HepG2 (cell line): Measurements from ENCODE around the gene PLEKHG2. TPM values are rescaled to one million over a fixed set of nuclear protein-coding genes. Genes with fewer than 3 reads are reported as not detected.

Experiments used
- ATRX ChIP-seq: sonication (generic); formaldehyde crosslinking; IDR thresholded peaks from 2 replicates; pipeline ENCODE4 v1.4.0; 2020; ENCODE audit warnings: missing genetic modification reagents, borderline replicate concordance
- BORCS8-MEF2B ChIP-seq: sonication (generic); formaldehyde crosslinking; IDR thresholded peaks from 2 replicates; pipeline ENCODE4 v1.8.0; 2022; ENCODE audit warnings: mild to moderate bottlenecking, missing genetic modification reagents
- BRD4 ChIP-seq: sonication (generic); formaldehyde crosslinking; IDR thresholded peaks from 2 replicates; pipeline ENCODE4 v1.4.0; 2020; ENCODE audit warnings: missing genetic modification reagents
- DPF2 ChIP-seq: sonication (generic); formaldehyde crosslinking; IDR thresholded peaks from 2 replicates; pipeline ENCODE4 v1.4.0; 2020; ENCODE audit warnings: mild to moderate bottlenecking, low read depth, missing genetic modification reagents, borderline replicate concordance
- EP300 ChIP-seq, 3 experiments: sonication (generic) in 1 of 3; formaldehyde crosslinking in 1 of 3; IDR thresholded peaks; 2 replicates each; pipeline versions ENCODE4 v1.5.1 to v1.6.1; 2011 to 2020; ENCODE audit warnings: low read depth in 2 of 3, low read length in 2 of 3, borderline replicate concordance in 1 of 3, improper control_type of control experiment in 1 of 3, mild to moderate bottlenecking in 1 of 3, missing genetic modification reagents in 1 of 3, moderate library complexity in 1 of 3
- HNRNPH1 ChIP-seq: fragments of 200-400 bp; formaldehyde crosslinking; optimal IDR thresholded peaks from 2 replicates; pipeline ENCODE3; 2017; ENCODE audit warnings: mild to moderate bottlenecking, low read depth, low read length
- IRF1 ChIP-seq: sonication (generic); formaldehyde crosslinking; IDR thresholded peaks from 2 replicates; pipeline ENCODE4 v1.4.0; 2020; ENCODE audit warnings: low read depth, mild to moderate bottlenecking, missing genetic modification reagents
- MEF2D ChIP-seq: sonication (generic); formaldehyde crosslinking; IDR thresholded peaks from 2 replicates; pipeline ENCODE4 v1.5.1; 2020; ENCODE audit warnings: mild to moderate bottlenecking, missing genetic modification reagents
- PRDM10 ChIP-seq: sonication (generic); formaldehyde crosslinking; IDR thresholded peaks from 2 replicates; pipeline ENCODE4 v1.4.0; 2020; ENCODE audit warnings: low read depth, missing genetic modification reagents
- RBM22 ChIP-seq: fragments of 200-400 bp; formaldehyde crosslinking; optimal IDR thresholded peaks from 2 replicates; pipeline ENCODE3; 2017; ENCODE audit warnings: mild to moderate bottlenecking, low read length, moderate library complexity
- REPIN1 ChIP-seq: sonication (generic); formaldehyde crosslinking; IDR thresholded peaks from 2 replicates; pipeline ENCODE4 v1.8.0; 2022; ENCODE audit warnings: missing genetic modification reagents, low read depth, mild to moderate bottlenecking, borderline replicate concordance
- SRSF4 ChIP-seq: fragments of 200-400 bp; formaldehyde crosslinking; IDR thresholded peaks from one replicate; pipeline ENCODE4 v1.6.1; 2018; ENCODE audit warnings: mild to moderate bottlenecking, low read depth, low read length, moderate library complexity; ENCODE audit not compliant: poor library complexity, severe bottlenecking
- STAT5B ChIP-seq: sonication (generic); formaldehyde crosslinking; IDR thresholded peaks from 2 replicates; pipeline ENCODE4 v1.4.0; 2020; ENCODE audit warnings: missing genetic modification reagents
- ZBTB8A ChIP-seq: sonication (generic); formaldehyde crosslinking; IDR thresholded peaks from 2 replicates; pipeline ENCODE4 v1.4.0; 2020; ENCODE audit warnings: mild to moderate bottlenecking, low read depth, missing genetic modification reagents, borderline replicate concordance
- ZFP82 ChIP-seq: sonication (generic); formaldehyde crosslinking; IDR thresholded peaks from 2 replicates; pipeline ENCODE4 v1.5.1; 2020; ENCODE audit warnings: mild to moderate bottlenecking, missing genetic modification reagents, borderline replicate concordance
- ZFYVE20 ChIP-seq: sonication (generic); formaldehyde crosslinking; IDR thresholded peaks from 2 replicates; pipeline ENCODE4 v1.8.0; 2023; ENCODE audit warnings: low read depth, mild to moderate bottlenecking, moderate library complexity, missing genetic modification reagents, borderline replicate concordance
- ZNF589 ChIP-seq: sonication (generic); formaldehyde crosslinking; conservative IDR thresholded peaks from 2 replicates; pipeline ENCODE4 v1.8.0; 2022; ENCODE audit warnings: mild to moderate bottlenecking, moderate library complexity, missing genetic modification reagents
- ZNF615 ChIP-seq: sonication (generic); formaldehyde crosslinking; IDR thresholded peaks from 2 replicates; pipeline ENCODE4 v1.5.0; 2020; ENCODE audit warnings: mild to moderate bottlenecking, missing genetic modification reagents, borderline replicate concordance
- ZNF75D ChIP-seq: sonication (generic); formaldehyde crosslinking; IDR thresholded peaks from 2 replicates; pipeline ENCODE4 v1.8.1; 2023; ENCODE audit warnings: missing genetic modification reagents, mild to moderate bottlenecking, borderline replicate concordance
- polyA plus RNA-seq, 8 experiments: library from polyadenylated mRNA; depleted of rRNA in 3 of 8; stranded (reverse) in 7 of 8; unstranded in 1 of 8; fragments of >200 nt; fragmentation: Illumina TruSeq in 4 of 8; extraction: Trizol in 4 of 8; gene quantifications; 2 replicates each; pipeline versions ENCODE4 v1.2.1 to v1.2.3, GENCODE V29; 2011 to 2016; ENCODE audit warnings: low read depth in 4 of 8, missing spikeins in 1 of 8, mixed read lengths in 1 of 8; ENCODE audit not compliant: insufficient read depth in 1 of 8
- total RNA-seq, 5 experiments: library from RNA; depleted of rRNA; stranded (reverse); fragments of >200 nt; fragmentation: Illumina TruSeq; extraction: Trizol; gene quantifications; 2 replicates each; pipeline ENCODE4 v1.2.3, GENCODE V29; 2016; ENCODE audit warnings: low read depth in 1 of 5
- TF ChIP-seq, protein P1 (sequence below): sonication (generic); formaldehyde crosslinking; IDR thresholded peaks from 2 replicates; pipeline ENCODE4 v1.8.1; 2022; ENCODE audit warnings: low read depth, mild to moderate bottlenecking, missing genetic modification reagents

PLEKHG2 gene
- total and polyA plus RNA-seq, 2 of the 13 experiments (the other 11 are each of a cell fraction or from before 2014, with no cell fraction given) = 3.6 to 6.8 TPM

- TF ChIP-seq MEF2D (CRISPR knock-in tag) = peak; percentile 13; the same call in 1 of the 2 replicates
- no peak for TF ChIP-seq IRF1 (CRISPR knock-in tag)
- 0 out of 2 replicates have a peak, but pooled peaks have one; percentile 43 for TF ChIP-seq PRDM10 (CRISPR knock-in tag)
- TF ChIP-seq REPIN1 = peak; percentile 18; the same call in 1 of the 2 replicates
- TF ChIP-seq BORCS8-MEF2B (CRISPR knock-in tag) = peak; percentile 79; the same call in 1 of the 2 replicates
- TF ChIP-seq ZNF615 = no peak
- no peak for TF ChIP-seq STAT5B (CRISPR knock-in tag)
- TF ChIP-seq HNRNPH1 = no peak
- no peak for TF ChIP-seq RBM22
- no peak for TF ChIP-seq ZNF589
- TF ChIP-seq SRSF4 = no peak
- TF ChIP-seq, protein P1, sequence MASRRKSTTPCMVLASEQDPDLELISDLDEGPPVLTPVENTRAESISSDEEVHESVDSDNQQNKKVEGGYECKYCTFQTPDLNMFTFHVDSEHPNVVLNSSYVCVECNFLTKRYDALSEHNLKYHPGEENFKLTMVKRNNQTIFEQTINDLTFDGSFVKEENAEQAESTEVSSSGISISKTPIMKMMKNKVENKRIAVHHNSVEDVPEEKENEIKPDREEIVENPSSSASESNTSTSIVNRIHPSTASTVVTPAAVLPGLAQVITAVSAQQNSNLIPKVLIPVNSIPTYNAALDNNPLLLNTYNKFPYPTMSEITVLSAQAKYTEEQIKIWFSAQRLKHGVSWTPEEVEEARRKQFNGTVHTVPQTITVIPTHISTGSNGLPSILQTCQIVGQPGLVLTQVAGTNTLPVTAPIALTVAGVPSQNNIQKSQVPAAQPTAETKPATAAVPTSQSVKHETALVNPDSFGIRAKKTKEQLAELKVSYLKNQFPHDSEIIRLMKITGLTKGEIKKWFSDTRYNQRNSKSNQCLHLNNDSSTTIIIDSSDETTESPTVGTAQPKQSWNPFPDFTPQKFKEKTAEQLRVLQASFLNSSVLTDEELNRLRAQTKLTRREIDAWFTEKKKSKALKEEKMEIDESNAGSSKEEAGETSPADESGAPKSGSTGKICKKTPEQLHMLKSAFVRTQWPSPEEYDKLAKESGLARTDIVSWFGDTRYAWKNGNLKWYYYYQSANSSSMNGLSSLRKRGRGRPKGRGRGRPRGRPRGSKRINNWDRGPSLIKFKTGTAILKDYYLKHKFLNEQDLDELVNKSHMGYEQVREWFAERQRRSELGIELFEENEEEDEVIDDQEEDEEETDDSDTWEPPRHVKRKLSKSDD (CRISPR knock-in tag) = peak; percentile 91; the same call in 1 of the 2 replicates
- TF ChIP-seq ZFP82 = no peak
- no peak for TF ChIP-seq ZBTB8A (CRISPR knock-in tag)
- TF ChIP-seq ATRX (CRISPR knock-in tag) = no peak
- TF ChIP-seq BRD4 (CRISPR knock-in tag) = peak; percentile 49; the same call in 1 of the 2 replicates
- TF ChIP-seq EP300 (IDR thresholded peaks at IDR 0.05; ENCODE audit: low read depth in 2 of 2, low read length in 2 of 2) = no peak
- no peak for TF ChIP-seq EP300 (CRISPR knock-in tag; IDR thresholded peaks at IDR 0.05; ENCODE audit: borderline replicate concordance)
- TF ChIP-seq ZNF75D (CRISPR knock-in tag) = no peak
- TF ChIP-seq DPF2 = no peak
- TF ChIP-seq ZFYVE20 (CRISPR knock-in tag) = no peak
Measured at GRCh38 chr19:39390751-39391437, 21.6 kb upstream of the PLEKHG2 start, which contains the start of the genes MED29 and PAF1 (continued).
